Breast epithelium (tissue), 4 donors: ENCODE measurements around the gene MTCL1. TPM values are rescaled to one million over a fixed set of nuclear protein-coding genes. Genes with fewer than 3 reads are reported as not detected.

Experiments
- DNase-seq, 2 donors: peaks; one replicate each; pipeline ENCODE4 v3.0.0-alpha.2; 2019; ENCODE audit warnings: low spot score in 2 of 2
- H3K27ac ChIP-seq, 2 donors: fragments of 200-600 bp; sonication (generic) in 1 of 2; one replicate each; pipeline ENCODE4 v1.5.1; 2016 to 2019; ENCODE audit warnings: mild to moderate bottlenecking in 1 of 2
- H3K27me3 ChIP-seq, 2 donors: fragments of 200-600 bp; sonication (generic) in 1 of 2; one replicate each; pipeline versions ENCODE4 v1.5.1 to v1.6.0; 2017 to 2019; ENCODE audit warnings: control low read depth in 1 of 2, mild to moderate bottlenecking in 1 of 2
- H3K36me3 ChIP-seq: fragments of 200-600 bp; one replicate; pipeline ENCODE4 v1.5.1; 2019
- H3K4me1 ChIP-seq, 2 donors: fragments of 200-600 bp; sonication (generic); one replicate each; pipeline ENCODE4 v1.5.1; 2016 to 2019; ENCODE audit warnings: control low read depth in 1 of 2
- H3K4me3 ChIP-seq, 3 donors: fragments of 200-600 bp; sonication (generic); 1 replicate in 2 of 3; 2 replicates in 1 of 3; pipeline ENCODE4 v1.5.1; 2016 to 2019; ENCODE audit warnings: mild to moderate bottlenecking in 3 of 3, moderate library complexity in 2 of 3
- H3K9me3 ChIP-seq, 2 donors: fragments of 200-600 bp; sonication (generic) in 1 of 2; one replicate each; pipeline ENCODE4 v1.5.1; 2016 to 2019; ENCODE audit warnings: control low read depth in 1 of 2
- POLR2A ChIP-seq: fragments of 450-650 bp; IDR thresholded peaks from one replicate; pipeline ENCODE4 v1.6.1; 2016; ENCODE audit warnings: antibody characterized with exemption, mild to moderate bottlenecking, moderate library complexity
- POLR2AphosphoS5 ChIP-seq, 3 donors: sonication (generic); formaldehyde crosslinking; IDR thresholded peaks; one replicate each; pipeline ENCODE4 v1.6.1; 2017; ENCODE audit warnings: antibody characterized with exemption in 3 of 3
- intact Hi-C: fragments of 100-400 bp; cut with DNase I; formaldehyde crosslinking; loops from one replicate; pipeline ENCODE4 v1.15.1; 2023; ENCODE audit warnings: low total_unique reads
- total RNA-seq, 3 donors: library from RNA; depleted of rRNA; stranded (reverse); fragments of >200 nt; gene quantifications; one replicate each; pipeline ENCODE4 v1.1.0, GENCODE V29; 2016
- TF ChIP-seq, protein P1 (sequence below), 3 donors: fragments of 450-650 bp; IDR thresholded peaks; one replicate each; pipeline ENCODE4 v1.5.1; 2016 to 2017; ENCODE audit warnings: antibody characterized with exemption in 3 of 3, mild to moderate bottlenecking in 3 of 3, moderate library complexity in 3 of 3

MTCL1 gene
- total RNA-seq, 3 donors from 2014 or later, result 4.9 to 9.1 (median 7.2) TPM

DNA sequence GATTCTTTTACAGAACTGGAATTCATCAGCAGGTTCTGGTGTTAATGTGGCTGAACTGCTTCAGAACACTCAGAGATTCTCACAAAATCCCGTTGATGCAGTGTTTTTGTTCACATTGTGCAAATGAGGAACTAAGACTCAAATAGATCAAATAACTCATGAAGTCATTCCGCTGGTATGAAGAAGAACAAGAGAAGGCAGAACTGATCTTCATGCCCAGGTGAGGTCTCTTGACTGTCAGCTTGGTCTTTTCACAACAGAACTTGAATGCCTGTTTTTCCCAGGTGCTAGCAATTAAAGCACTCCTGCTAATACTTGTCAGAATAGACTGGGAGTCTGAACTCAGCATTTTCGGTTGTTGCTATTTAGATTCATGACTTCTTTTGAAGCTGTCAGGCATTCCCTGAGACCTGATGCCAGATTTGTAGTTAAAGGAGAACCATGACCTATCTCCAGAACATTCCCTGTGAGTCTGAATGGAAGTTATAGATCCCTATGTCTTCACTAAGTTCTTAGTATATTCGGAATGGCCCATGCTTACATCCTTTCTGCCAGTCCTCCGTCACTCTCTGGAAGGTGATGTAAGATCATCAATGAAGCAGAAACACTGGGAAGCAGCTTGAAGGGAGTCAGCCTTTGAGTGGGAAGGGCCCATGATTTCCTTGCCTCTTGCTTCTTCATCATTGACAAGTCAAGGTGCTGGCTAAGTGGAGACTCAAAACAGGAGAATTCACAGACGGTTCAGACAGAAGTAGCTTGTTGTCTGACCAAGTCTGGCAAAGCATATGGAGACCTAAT, 155.7 kb downstream of the MTCL1 start:
- no peaks in the 10 kb centered on the region for H3K27me3 ChIP-seq
- intact Hi-C loops, result loop anchor here (10.0 kb wide), 1 partner anchor 1434 kb away; no protein-coding TSS in a partner anchor
- no peak overlapping the region for H3K27ac ChIP-seq
- H3K9me3 ChIP-seq, result no peaks in the 10 kb centered on the region
- no peak for DNase-seq
- no peaks in the 10 kb centered on the region for H3K36me3 ChIP-seq
- TF ChIP-seq, protein P1, sequence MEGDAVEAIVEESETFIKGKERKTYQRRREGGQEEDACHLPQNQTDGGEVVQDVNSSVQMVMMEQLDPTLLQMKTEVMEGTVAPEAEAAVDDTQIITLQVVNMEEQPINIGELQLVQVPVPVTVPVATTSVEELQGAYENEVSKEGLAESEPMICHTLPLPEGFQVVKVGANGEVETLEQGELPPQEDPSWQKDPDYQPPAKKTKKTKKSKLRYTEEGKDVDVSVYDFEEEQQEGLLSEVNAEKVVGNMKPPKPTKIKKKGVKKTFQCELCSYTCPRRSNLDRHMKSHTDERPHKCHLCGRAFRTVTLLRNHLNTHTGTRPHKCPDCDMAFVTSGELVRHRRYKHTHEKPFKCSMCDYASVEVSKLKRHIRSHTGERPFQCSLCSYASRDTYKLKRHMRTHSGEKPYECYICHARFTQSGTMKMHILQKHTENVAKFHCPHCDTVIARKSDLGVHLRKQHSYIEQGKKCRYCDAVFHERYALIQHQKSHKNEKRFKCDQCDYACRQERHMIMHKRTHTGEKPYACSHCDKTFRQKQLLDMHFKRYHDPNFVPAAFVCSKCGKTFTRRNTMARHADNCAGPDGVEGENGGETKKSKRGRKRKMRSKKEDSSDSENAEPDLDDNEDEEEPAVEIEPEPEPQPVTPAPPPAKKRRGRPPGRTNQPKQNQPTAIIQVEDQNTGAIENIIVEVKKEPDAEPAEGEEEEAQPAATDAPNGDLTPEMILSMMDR (IDR thresholded peaks at IDR 0.05), result no peak
- TF ChIP-seq POLR2A (no peak), POLR2AphosphoS5 (IDR thresholded peaks at IDR 0.05) (no peak)
- no peaks in the 10 kb centered on the region for H3K4me1 ChIP-seq
- H3K4me3 ChIP-seq, result no peak overlapping the region

DNA sequence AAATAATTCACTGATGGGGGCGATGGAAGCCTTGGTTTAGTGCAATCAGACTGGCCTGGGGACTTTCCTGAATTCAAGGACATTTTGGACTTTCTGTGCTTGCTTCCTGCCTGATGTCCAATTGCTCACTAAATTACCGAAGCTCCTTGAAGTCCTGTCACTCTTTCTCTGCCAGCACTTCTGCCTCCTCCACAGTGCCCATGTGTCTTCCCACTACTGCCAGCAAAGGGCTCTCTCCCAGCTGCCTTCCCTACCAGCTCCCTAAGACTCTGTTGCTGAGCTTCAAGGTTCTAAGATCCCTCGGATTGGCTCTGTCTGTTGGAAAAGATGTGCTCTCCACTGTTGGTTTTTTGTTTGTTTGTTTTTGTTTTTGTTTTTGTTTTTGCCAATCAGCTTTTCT, 158.1 kb downstream of the MTCL1 start:
- Histone ChIP-seq H3K9me3 (no peaks in the 10 kb centered on the region), H3K4me3 (no peak overlapping the region), H3K4me1 (no peaks in the 10 kb centered on the region), H3K27me3 (no peaks in the 10 kb centered on the region), H3K36me3 (no peaks in the 10 kb centered on the region), H3K27ac (no peak overlapping the region)
- intact Hi-C loops, result loop anchor here (10.0 kb wide), 1 partner anchor 1431 kb away; no protein-coding TSS in a partner anchor
- no peak for DNase-seq
- TF ChIP-seq, protein P1 (IDR thresholded peaks at IDR 0.05), result no peak
- no peak for TF ChIP-seq POLR2A
- no peak for TF ChIP-seq POLR2AphosphoS5 (IDR thresholded peaks at IDR 0.05)

DNA sequence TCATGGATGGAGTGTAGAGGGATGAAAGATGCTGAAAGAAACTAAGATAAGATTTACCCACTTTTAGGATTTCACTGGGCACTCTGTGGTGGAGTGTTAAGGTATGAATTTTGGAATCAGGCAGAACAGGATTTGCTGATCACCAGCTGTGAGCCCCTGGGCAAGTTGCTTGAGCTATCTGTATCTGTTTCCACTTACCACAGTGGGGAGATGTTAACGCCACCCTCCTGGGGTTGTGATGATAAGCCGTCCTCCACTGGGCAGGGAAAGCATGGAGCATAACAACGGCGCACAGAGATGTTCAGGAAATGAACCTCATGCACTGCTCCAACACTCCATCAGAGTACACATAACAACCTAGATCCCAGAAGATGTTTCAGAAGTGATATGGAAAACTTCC, 160.6 kb downstream of the MTCL1 start:
- no peaks in the 10 kb centered on the region for H3K4me1 ChIP-seq
- no peaks in the 10 kb centered on the region for H3K27me3 ChIP-seq
- no peak for DNase-seq
- no peaks in the 10 kb centered on the region for H3K36me3 ChIP-seq
- no peak overlapping the region for H3K4me3 ChIP-seq
- intact Hi-C loops, result loop anchor here (10.0 kb wide), 1 partner anchor 1429 kb away; no protein-coding TSS in a partner anchor
- no peaks in the 10 kb centered on the region for H3K9me3 ChIP-seq
- no peak for TF ChIP-seq POLR2A
- TF ChIP-seq POLR2AphosphoS5 (IDR thresholded peaks at IDR 0.05), result no peak
- TF ChIP-seq, protein P1 (IDR thresholded peaks at IDR 0.05), result no peak
- no peak overlapping the region for H3K27ac ChIP-seq

DNA sequence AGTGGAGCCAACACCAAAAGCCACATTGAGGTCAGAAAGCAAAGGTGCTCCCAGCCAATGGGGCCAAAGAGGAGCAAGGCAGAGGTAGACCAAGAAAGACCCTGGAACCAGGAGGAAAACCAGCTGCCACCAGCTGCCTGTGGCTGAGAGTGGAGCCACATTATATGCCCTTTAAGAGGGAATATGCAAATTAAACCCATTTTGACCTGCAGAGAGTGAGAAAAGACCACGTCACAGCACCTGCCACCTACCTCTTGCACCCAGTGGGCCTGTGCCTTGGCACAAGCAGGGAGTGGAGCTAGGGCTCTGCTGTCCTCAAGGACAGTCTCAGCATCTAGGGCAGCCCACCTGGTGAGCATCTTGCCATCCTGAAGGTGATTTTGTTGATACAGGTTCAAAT, 161.3 kb downstream of the MTCL1 start:
- intact Hi-C loops, result loop anchor here (10.0 kb wide), 1 partner anchor 1428 kb away; no protein-coding TSS in a partner anchor
- TF ChIP-seq POLR2A, result no peak
- TF ChIP-seq, protein P1 (IDR thresholded peaks at IDR 0.05), result no peak
- TF ChIP-seq POLR2AphosphoS5 (IDR thresholded peaks at IDR 0.05), result no peak
- H3K36me3 ChIP-seq, result no peaks in the 10 kb centered on the region

DNA sequence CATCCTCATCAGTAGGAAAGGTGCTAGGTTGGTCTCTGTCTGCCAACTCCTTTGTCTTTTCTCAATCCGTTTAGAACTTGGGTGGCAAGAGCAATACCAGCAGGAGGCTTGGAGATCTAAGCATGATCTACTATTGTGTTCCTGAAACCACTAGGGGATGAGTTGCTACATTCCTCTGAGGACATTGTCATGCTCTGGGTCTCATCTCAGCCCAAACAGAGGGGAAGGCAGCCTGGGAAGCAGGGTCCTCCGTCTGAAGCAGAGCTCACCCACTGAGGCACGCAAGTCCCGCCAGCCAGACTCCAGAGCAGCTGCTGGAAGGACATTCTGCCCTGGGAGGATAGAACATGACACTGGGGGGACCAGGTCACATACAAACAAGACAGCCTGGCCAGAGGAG, 162.9 kb downstream of the MTCL1 start:
- H3K4me3 ChIP-seq, result no peak overlapping the region
- no peak for TF ChIP-seq POLR2AphosphoS5 (IDR thresholded peaks at IDR 0.05)
- TF ChIP-seq POLR2A, result no peak
- TF ChIP-seq, protein P1 (IDR thresholded peaks at IDR 0.05), result no peak
- intact Hi-C loops, result loop anchor here (10.0 kb wide), 1 partner anchor 1427 kb away; no protein-coding TSS in a partner anchor
- H3K4me1 ChIP-seq, result no peaks in the 10 kb centered on the region
- H3K27ac ChIP-seq, result no peak overlapping the region
- no peaks in the 10 kb centered on the region for H3K9me3 ChIP-seq
- DNase-seq, result no peak
- no peaks in the 10 kb centered on the region for H3K27me3 ChIP-seq
- no peaks in the 10 kb centered on the region for H3K36me3 ChIP-seq

More for the DNA sequence above, 161.3 kb downstream of the MTCL1 start:
- no peaks in the 10 kb centered on the region for H3K27me3 ChIP-seq
- H3K4me3 ChIP-seq, result no peak overlapping the region
- no peaks in the 10 kb centered on the region for H3K4me1 ChIP-seq
- DNase-seq, result no peak
- no peaks in the 10 kb centered on the region for H3K9me3 ChIP-seq
- no peak overlapping the region for H3K27ac ChIP-seq
